Transverse colon (tissue), 3 donors: ENCODE results near the gene GDE1.

Source experiments
- CTCF ChIP-seq, 5 experiments: fragments of 200-600 bp in 3 of 5; fragments of 450-650 bp in 2 of 5; sonication (generic) in 3 of 5; IDR thresholded peaks; 1 replicate in 2 of 5; 2 replicates in 3 of 5; pipeline ENCODE4 v1.5.1; 2016 to 2017; ENCODE audit warnings: antibody characterized with exemption in 5 of 5, inconsistent platforms in 3 of 5, mild to moderate bottlenecking in 2 of 5, moderate library complexity in 1 of 5
- EP300 ChIP-seq: sonication (generic); formaldehyde crosslinking; IDR thresholded peaks from one replicate; pipeline ENCODE4 v1.6.1; 2017; ENCODE audit warnings: antibody characterized with exemption, low read depth
- POLR2A ChIP-seq: fragments of 450-650 bp; IDR thresholded peaks from one replicate; pipeline ENCODE4 v1.6.1; 2016; ENCODE audit warnings: antibody characterized with exemption, mild to moderate bottlenecking, moderate library complexity

GRCh38 chr16:19484096-19484495 is 37.8 kb downstream of the GDE1 start:
- TF ChIP-seq CTCF (IDR thresholded peaks at IDR 0.05), result no peak
- TF ChIP-seq POLR2A, result no peak
- no peak for TF ChIP-seq EP300
